ENCODE data around the gene OR52B6.
"Not testable (repeated sequence)": the region's sequence is repeated elsewhere in the genome, so short reads cannot be mapped to it uniquely, and the experiment has no call there.

The OR52B6 gene, protein sequence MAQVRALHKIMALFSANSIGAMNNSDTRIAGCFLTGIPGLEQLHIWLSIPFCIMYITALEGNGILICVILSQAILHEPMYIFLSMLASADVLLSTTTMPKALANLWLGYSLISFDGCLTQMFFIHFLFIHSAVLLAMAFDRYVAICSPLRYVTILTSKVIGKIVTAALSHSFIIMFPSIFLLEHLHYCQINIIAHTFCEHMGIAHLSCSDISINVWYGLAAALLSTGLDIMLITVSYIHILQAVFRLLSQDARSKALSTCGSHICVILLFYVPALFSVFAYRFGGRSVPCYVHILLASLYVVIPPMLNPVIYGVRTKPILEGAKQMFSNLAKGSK

GRCh38 chr11:5580577-5580976, at the start of gene OR52B6:
Gene OR52B6 (plus strand): TSS chr11:5580877. CDS start chr11:5580877, 0 bp downstream.
- DNase-seq, result no peak

GRCh38 chr11:5531053-5531831, 49.4 kb upstream of the OR52B6 start:
- no peak for DNase-seq

DNA sequence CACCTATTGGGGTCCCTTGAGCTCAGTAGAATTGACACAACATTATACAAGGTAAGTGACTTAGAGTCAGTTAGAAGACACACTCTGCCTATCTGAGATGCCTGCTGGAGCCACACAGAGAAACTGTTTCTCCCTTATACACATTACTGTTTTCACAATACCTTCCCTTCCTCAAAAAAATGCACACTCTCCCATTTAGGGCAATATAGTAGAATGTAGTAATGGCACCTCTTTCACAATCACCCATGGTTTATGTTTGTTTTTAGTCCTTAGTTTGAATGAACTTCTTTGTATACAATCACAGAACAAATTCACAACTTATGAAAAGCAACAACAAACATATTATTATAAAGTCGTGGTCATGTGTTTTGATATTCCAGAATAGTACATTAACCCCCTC, 46.6 kb upstream of the OR52B6 start:
- no peak for DNase-seq

- DNase-seq, result no peak
Observed at GRCh38 chr11:5536482-5536881, 44.2 kb upstream of the OR52B6 start.

- no peak for DNase-seq
Observed at GRCh38 chr11:5541427-5541826, 39.2 kb upstream of the OR52B6 start.

GRCh38 chr11:5546457-5546856, 34.2 kb upstream of the OR52B6 start:
- DNase-seq, result peak; percentile 13

- DNase-seq, result no peak
Observed at GRCh38 chr11:5547982-5548381, 32.7 kb upstream of the OR52B6 start.

GRCh38 chr11:5548440-5548839, 32.2 kb upstream of the OR52B6 start, which contains the start of gene OR52H1:
Gene OR52H1 (minus strand): TSS chr11:5548540. CDS start chr11:5545505, 3,035 bp downstream.
- DNase-seq, result no peak

- peak; percentile 86 for DNase-seq
Observed at GRCh38 chr11:5550440-5551095, 30.1 kb upstream of the OR52B6 start.

- no peak for DNase-seq
Observed at GRCh38 chr11:5553343-5553742, 27.3 kb upstream of the OR52B6 start.

- DNase-seq, result no peak
Observed at GRCh38 chr11:5556596-5557188, 24.0 kb upstream of the OR52B6 start.

- DNase-seq, result no peak
Observed at GRCh38 chr11:5557751-5558150, 22.9 kb upstream of the OR52B6 start.

GRCh38 chr11:5564259-5565019, 16.2 kb upstream of the OR52B6 start:
- DNase-seq, result no peak

DNA sequence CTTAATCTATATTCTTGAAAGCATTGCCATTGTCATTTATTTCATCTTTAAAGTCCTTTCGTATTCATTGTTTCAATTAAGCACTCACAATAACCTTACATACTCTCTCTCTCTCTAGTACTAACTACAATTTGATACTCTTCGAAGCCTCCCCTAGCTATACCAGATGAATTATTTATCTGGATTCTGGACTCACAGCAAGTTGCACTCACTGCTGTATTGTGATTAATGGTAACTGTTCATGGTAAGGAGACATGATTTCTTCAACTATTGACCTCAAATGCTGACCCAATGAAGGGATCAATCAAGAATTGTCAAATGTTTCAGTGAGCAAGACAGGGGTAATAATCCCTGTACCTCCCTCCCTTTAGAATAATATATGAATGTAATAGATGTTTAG, 6.0 kb upstream of the OR52B6 start:
- DNase-seq, result no peak

GRCh38 chr11:5575152-5575551, 5.5 kb upstream of the OR52B6 start:
- DNase-seq, result no peak

DNA sequence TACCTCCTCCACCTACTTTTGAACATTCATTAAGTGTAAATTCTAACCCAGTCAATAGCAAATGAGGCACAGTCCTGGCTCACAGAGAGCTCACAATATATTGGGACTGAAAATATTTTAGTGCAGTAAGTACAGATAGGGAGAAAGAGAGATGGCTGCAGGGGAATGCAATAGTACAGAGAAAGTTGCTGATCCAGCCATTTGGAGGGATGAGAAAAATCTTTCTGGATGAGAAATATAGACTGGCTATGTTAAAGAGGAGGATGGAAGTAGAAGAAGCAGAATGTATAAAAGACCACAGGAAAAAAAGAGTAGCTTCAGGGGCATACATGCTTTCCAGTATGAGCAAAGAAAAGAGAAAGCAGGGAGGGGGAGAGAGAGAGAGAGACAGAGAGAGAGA, 3.6 kb upstream of the OR52B6 start:
- no peak for DNase-seq

GRCh38 chr11:5581014-5581413, 337 bp downstream of the OR52B6 start:
- DNase-seq, result no peak

DNA sequence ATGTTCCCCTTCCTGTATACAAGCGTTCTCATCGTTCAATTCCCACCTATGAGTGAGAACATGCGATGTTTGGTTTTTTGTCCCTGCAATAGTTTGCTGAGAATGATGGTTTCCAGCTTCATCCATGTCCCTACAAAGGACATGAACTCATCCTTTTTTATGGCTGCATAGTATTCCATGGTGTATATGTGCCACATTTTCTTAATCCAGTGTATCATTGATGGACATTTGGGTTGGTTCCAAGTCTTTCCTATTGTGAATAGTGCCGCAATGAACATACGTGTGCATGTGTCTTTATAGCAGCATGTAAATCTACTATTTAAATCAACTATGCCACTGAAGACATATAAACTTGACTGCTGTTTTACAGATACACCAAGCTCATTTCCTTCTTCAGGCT, 3.8 kb downstream of the OR52B6 start:
- DNase-seq, result not testable (repeated sequence)

DNA sequence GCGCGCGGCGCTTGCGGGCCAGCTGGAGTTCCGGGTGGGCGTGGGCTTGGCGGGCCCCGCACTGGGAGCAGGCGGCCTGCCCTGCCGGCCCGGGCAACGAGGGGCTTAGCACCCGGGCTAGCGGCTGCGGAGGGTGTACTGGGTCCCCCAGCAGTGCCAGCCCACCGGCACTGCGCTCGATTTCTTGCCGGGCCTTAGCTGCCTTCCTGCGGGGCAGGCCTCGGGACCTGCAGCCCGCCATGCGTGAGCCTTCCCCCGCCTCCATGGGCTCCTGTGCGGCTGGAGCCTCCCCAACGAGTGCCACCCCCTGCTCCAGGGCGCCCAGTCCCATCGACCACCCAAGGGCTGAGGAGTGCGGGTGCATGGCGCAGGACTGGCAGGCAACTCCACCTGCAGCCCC, 9.2 kb downstream of the OR52B6 start:
- DNase-seq, result not testable (repeated sequence)

- DNase-seq, result no peak
Observed at GRCh38 chr11:5591613-5592012, 10.9 kb downstream of the OR52B6 start.

GRCh38 chr11:5592615-5593014, 11.9 kb downstream of the OR52B6 start:
- DNase-seq, result no peak

DNA sequence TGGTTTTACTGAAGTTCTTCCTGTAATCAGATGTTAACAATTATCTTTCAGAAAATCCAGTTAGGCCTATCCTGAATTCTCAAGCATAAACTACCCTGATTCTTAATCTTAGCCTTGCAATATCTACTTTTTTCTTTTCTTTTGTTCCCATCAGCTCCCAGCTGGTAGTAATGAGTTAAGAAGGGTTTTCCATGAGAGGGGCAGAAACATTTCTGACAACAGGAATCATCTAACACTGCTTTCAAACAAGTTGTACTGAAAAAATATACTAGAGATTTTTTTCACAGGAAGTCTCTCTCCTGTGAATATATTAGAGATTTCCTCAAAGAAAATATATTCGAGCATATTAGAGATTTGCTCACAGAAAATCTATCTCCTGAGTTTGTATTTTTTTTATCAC, 12.5 kb downstream of the OR52B6 start:
- DNase-seq, result no peak
